Sigmoid colon (tissue), 7 donors: Measurements from ENCODE around the gene XKR7. TPM values are rescaled to one million over a fixed set of nuclear protein-coding genes. Genes with fewer than 3 reads are reported as not detected.

Experiments
- DNase-seq: peaks from one replicate; pipeline ENCODE4 v3.0.0-alpha.2; 2019
- H3K27ac ChIP-seq, 4 donors: fragments of 200-600 bp; sonication (generic); one replicate each; pipeline ENCODE4 v1.5.1; 2016 to 2019; ENCODE audit warnings: mild to moderate bottlenecking in 1 of 4
- H3K27me3 ChIP-seq, 3 donors: fragments of 200-600 bp; sonication (generic); one replicate each; pipeline ENCODE4 v1.5.1; 2019; ENCODE audit warnings: mild to moderate bottlenecking in 1 of 3
- H3K36me3 ChIP-seq, 4 donors: fragments of 200-600 bp; sonication (generic); one replicate each; pipeline ENCODE4 v1.5.1; 2016 to 2019
- H3K4me1 ChIP-seq, 4 donors: fragments of 200-600 bp; sonication (generic); one replicate each; pipeline ENCODE4 v1.5.1; 2017 to 2019
- H3K4me3 ChIP-seq, 4 donors: fragments of 200-600 bp; sonication (generic); one replicate each; pipeline ENCODE4 v1.5.1; 2017 to 2019; ENCODE audit warnings: mild to moderate bottlenecking in 2 of 4, moderate library complexity in 1 of 4
- H3K9me3 ChIP-seq, 4 donors: fragments of 200-600 bp in 3 of 4; sonication (generic) in 3 of 4; one replicate each; pipeline versions ENCODE4 v1.5.1 to v1.6.1; 2013 to 2019
- EP300 ChIP-seq, 4 donors: sonication (generic); formaldehyde crosslinking; IDR thresholded peaks; one replicate each; pipeline ENCODE4 v1.6.1; 2017; ENCODE audit warnings: antibody characterized with exemption in 4 of 4
- POLR2A ChIP-seq, 2 donors: fragments of 450-650 bp; IDR thresholded peaks; one replicate each; pipeline ENCODE4 v1.6.1; 2016; ENCODE audit warnings: antibody characterized with exemption in 2 of 2, mild to moderate bottlenecking in 2 of 2, moderate library complexity in 2 of 2
- POLR2AphosphoS5 ChIP-seq, 4 donors: sonication (generic); formaldehyde crosslinking; IDR thresholded peaks; one replicate each; pipeline ENCODE4 v1.6.1; 2017; ENCODE audit warnings: antibody characterized with exemption in 4 of 4
- WGBS, 2 donors: extraction: QIAGEN DNeasy Blood & Tissue Kit; methylation state at CpG; one replicate each; pipeline ENCODE4 v1.1.7; 2013; 5-methylcytosine and 5-hydroxymethylcytosine counted together
- intact Hi-C: fragments of 100-400 bp; cut with DNase I; formaldehyde crosslinking; loops from one replicate; pipeline ENCODE4 v1.15.1; 2023
- polyA plus RNA-seq, 3 donors: library from polyadenylated mRNA; stranded (reverse); fragments of 200-250 nt; gene quantifications; one replicate each; pipeline ENCODE4 v1.2.3, GENCODE V29; 2013
- total RNA-seq, 4 donors: library from RNA; depleted of rRNA; stranded (reverse); fragments of >200 nt; gene quantifications; one replicate each; pipeline ENCODE4 v1.1.0, GENCODE V29; 2016
- TF ChIP-seq, protein P1 (sequence below), 4 experiments: fragments of 450-650 bp in 3 of 4; fragments of 200-600 bp in 1 of 4; IDR thresholded peaks; one replicate each; pipeline ENCODE4 v1.5.1; 2016 to 2019; ENCODE audit warnings: antibody characterized with exemption in 4 of 4, mild to moderate bottlenecking in 3 of 4, moderate library complexity in 2 of 4
- donor health status: healthy with polysubstance abuse.
- donor health status: Bipolar disorder and iron deficiency.
- donor health status: healthy.

Gene XKR7
- total and polyA plus RNA-seq, 7 donors = under 0.01 to 0.15 (median 0.14) TPM; not detected in 4

DNA sequence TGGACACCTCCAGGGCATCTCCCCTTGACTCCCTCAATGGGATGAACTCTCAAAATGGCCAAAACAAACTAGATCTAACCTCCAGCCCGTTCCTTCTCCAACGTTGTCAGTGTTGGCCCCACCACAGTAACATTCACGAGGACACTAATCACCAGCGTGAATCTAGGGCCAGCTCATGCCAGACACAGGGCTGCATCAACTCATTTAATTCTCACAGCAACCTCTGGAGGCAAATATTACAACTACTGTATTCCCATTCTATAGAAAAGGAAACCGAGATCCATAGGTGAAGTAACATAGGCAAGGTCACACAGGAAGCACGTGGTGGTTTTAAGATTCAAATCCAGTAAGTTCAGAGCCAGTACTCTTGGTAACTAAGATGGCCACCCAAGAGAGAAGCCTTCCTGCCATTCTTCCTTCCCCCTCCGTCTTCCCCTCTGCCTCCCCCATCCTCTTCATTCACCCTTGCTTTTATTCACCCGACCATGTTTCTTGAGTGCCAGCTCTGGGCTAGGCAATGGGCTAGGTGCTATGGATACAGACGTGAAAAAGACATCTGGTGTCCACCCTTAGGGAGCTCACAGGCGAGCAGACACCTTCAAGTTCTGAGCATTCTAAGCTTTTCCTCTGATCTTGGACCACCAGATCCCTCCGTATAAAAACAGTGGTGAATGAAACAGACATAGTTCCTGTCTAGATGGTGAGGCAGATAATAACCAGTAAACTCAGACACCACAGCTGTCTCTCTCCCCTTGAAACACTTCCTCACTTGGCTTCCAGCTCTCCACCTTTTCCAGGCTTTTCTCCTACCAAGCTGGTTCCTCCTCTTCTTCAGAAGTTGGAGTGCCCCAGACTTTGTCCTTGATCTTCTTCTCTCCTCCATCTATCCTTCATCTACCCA lies 51.9 kb downstream of the XKR7 start:
- no peak for TF ChIP-seq POLR2AphosphoS5 (IDR thresholded peaks at IDR 0.05)
- TF ChIP-seq, protein P1, sequence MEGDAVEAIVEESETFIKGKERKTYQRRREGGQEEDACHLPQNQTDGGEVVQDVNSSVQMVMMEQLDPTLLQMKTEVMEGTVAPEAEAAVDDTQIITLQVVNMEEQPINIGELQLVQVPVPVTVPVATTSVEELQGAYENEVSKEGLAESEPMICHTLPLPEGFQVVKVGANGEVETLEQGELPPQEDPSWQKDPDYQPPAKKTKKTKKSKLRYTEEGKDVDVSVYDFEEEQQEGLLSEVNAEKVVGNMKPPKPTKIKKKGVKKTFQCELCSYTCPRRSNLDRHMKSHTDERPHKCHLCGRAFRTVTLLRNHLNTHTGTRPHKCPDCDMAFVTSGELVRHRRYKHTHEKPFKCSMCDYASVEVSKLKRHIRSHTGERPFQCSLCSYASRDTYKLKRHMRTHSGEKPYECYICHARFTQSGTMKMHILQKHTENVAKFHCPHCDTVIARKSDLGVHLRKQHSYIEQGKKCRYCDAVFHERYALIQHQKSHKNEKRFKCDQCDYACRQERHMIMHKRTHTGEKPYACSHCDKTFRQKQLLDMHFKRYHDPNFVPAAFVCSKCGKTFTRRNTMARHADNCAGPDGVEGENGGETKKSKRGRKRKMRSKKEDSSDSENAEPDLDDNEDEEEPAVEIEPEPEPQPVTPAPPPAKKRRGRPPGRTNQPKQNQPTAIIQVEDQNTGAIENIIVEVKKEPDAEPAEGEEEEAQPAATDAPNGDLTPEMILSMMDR (IDR thresholded peaks at IDR 0.05) = no peak
- TF ChIP-seq POLR2A (IDR thresholded peaks at IDR 0.05) = no peak
- no peak for TF ChIP-seq EP300 (IDR thresholded peaks at IDR 0.05)
- H3K4me1 ChIP-seq = peaks cover 0 to 22% (median 16%) of the 10 kb centered on the region in 4 donors
- H3K36me3 ChIP-seq = no peaks in the 10 kb centered on the region
- H3K27me3 ChIP-seq = peaks cover 30 to 96% (median 49%) of the 10 kb centered on the region in 3 donors
- no peak for DNase-seq
- peak overlapping the region in 2 of 4 donors; percentile 37 to 46 for H3K4me3 ChIP-seq
- intact Hi-C loops = no loop called here
- 29 to 30% methylated on average over 11 of the region's 11 CpGs for WGBS, 2 donors
- no peaks in the 10 kb centered on the region for H3K9me3 ChIP-seq
- H3K27ac ChIP-seq = no peak overlapping the region

DNA sequence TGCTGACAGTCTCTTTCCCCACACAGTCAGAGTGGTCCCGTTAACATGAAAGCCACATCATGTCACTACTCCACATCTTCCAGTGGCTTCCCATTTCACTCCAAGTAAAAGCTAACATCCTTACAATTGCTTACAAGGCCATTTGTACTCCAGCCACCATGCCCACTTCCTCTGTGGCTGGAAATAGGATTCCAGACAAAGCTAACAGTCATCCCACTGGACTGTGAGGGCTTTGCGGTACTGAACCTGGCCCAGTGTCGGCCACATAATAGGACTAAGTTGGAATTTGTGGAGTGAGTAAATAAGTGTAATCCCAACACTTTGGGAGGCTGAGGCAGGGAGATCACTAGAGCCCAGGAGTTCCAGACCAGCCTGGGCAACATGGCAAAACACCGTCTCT lies 53.1 kb downstream of the XKR7 start:
- no peak overlapping the region for H3K27ac ChIP-seq
- intact Hi-C loops = no loop called here
- H3K4me3 ChIP-seq = no peak overlapping the region
- TF ChIP-seq EP300 (IDR thresholded peaks at IDR 0.05) (no peak), POLR2A (IDR thresholded peaks at IDR 0.05) (no peak), POLR2AphosphoS5 (IDR thresholded peaks at IDR 0.05) (no peak)
- TF ChIP-seq, protein P1 (IDR thresholded peaks at IDR 0.05) = no peak
- no peaks in the 10 kb centered on the region for H3K36me3 ChIP-seq
- H3K4me1 ChIP-seq = peaks cover 0 to 22% (median 16%) of the 10 kb centered on the region in 4 donors
- DNase-seq = no peak
- H3K9me3 ChIP-seq = no peaks in the 10 kb centered on the region
- H3K27me3 ChIP-seq = peaks cover 30 to 92% (median 49%) of the 10 kb centered on the region in 3 donors
- WGBS, 2 donors = 84 to 91% methylated on average over 4 of the region's 4 CpGs

GRCh38 chr20:32024683-32025295 lies 56.8 kb downstream of the XKR7 start:
- 63 to 64% methylated on average over 6 of the region's 6 CpGs for WGBS, 2 donors
- no peak for DNase-seq
- H3K27me3 ChIP-seq = peaks cover 19 to 59% (median 28%) of the 10 kb centered on the region in 3 donors
- H3K4me1 ChIP-seq = peaks cover 0 to 2% (median 0%) of the 10 kb centered on the region in 4 donors
- H3K9me3 ChIP-seq = no peaks in the 10 kb centered on the region
- H3K36me3 ChIP-seq = no peaks in the 10 kb centered on the region
- intact Hi-C loops = no loop called here
- TF ChIP-seq, protein P1 (IDR thresholded peaks at IDR 0.05) = no peak
- TF ChIP-seq EP300 (IDR thresholded peaks at IDR 0.05) (no peak), POLR2AphosphoS5 (IDR thresholded peaks at IDR 0.05) (no peak), POLR2A (IDR thresholded peaks at IDR 0.05) (no peak)
- H3K4me3 ChIP-seq = no peak overlapping the region
- H3K27ac ChIP-seq = no peak overlapping the region

GRCh38 chr20:32027643-32028042 lies 59.7 kb downstream of the XKR7 start:
- peaks cover 7 to 52% (median 17%) of the 10 kb centered on the region in 3 donors for H3K27me3 ChIP-seq
- intact Hi-C loops = no loop called here
- no peak overlapping the region for H3K4me3 ChIP-seq
- H3K27ac ChIP-seq = no peak overlapping the region
- no peaks in the 10 kb centered on the region for H3K9me3 ChIP-seq
- DNase-seq = no peak
- 87 to 96% methylated on average over 3 of the region's 3 CpGs for WGBS, 2 donors
- TF ChIP-seq, protein P1 (IDR thresholded peaks at IDR 0.05) = no peak
- TF ChIP-seq POLR2A (IDR thresholded peaks at IDR 0.05) = no peak
- TF ChIP-seq POLR2AphosphoS5 (IDR thresholded peaks at IDR 0.05) = no peak
- TF ChIP-seq EP300 (IDR thresholded peaks at IDR 0.05) = no peak
- H3K4me1 ChIP-seq = peaks cover 0 to 10% (median 8%) of the 10 kb centered on the region in 4 donors
- no peaks in the 10 kb centered on the region for H3K36me3 ChIP-seq
